Mesodermal cell (in vitro differentiated cells): Measurements from ENCODE around the gene PRICKLE1.

Source experiments
- H3K27ac ChIP-seq: 2 replicates; pipeline ENCODE4 v1.7.0; 2013; ENCODE audit warnings: mild to moderate bottlenecking, low read depth, low read length, moderate library complexity; ENCODE audit not compliant: severe bottlenecking
- H3K36me3 ChIP-seq: 2 replicates; pipeline ENCODE4 v1.7.1; 2013; ENCODE audit warnings: mild to moderate bottlenecking, low read length, moderate library complexity; ENCODE audit not compliant: control insufficient read depth, insufficient read depth
- H3K4me1 ChIP-seq: one replicate; pipeline ENCODE4 v1.7.1; 2013; ENCODE audit warnings: mild to moderate bottlenecking, low read length; ENCODE audit not compliant: insufficient read depth, control insufficient read depth, poor library complexity, severe bottlenecking
- H3K4me3 ChIP-seq: 2 replicates; pipeline ENCODE4 v1.7.0; 2013; ENCODE audit warnings: low read length, control low read depth, mild to moderate bottlenecking; ENCODE audit not compliant: insufficient read depth, poor library complexity, severe bottlenecking; ENCODE audit errors: extremely low read depth
- H3K9me3 ChIP-seq: 2 replicates; pipeline ENCODE4 v1.7.1; 2013; ENCODE audit warnings: mild to moderate bottlenecking, low read length, moderate library complexity; ENCODE audit not compliant: control insufficient read depth
- WGBS, 2 experiments: methylation state at CpG; one replicate each; pipeline ENCODE4 v1.1.5; 2013; ENCODE audit warnings: missing lambda C conversion rate in 2 of 2; ENCODE audit not compliant: insufficient coverage in 2 of 2; 5-methylcytosine and 5-hydroxymethylcytosine counted together

Gene PRICKLE1

DNA sequence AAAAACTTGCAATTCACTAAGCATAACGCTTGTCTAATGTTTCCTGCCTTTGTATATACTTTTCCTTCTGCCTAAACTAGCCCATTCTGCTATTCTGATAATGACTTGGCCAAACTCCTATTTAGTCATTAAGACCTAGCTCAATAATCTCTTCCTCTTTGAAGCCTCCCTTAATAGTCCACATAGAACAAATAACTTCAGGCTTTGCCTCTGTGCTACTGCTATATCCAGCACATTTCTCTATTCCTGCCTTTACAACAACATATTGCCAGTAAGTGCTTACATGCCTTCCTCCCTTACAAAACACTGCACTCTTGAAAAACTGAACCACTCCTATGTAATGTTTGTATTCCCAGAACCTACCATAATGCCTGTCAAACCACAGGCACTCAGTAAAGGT is 13.8 kb downstream of the PRICKLE1 start:
- H3K9me3 ChIP-seq = no peaks in the 10 kb centered on the region
- H3K4me3 ChIP-seq = no peak overlapping the region
- WGBS, 2 experiments = 91 to 100% methylated on average over 1 of the region's 1 CpG
- H3K4me1 ChIP-seq = no peaks in the 10 kb centered on the region
- H3K36me3 ChIP-seq = no peaks in the 10 kb centered on the region
- no peak overlapping the region for H3K27ac ChIP-seq

DNA sequence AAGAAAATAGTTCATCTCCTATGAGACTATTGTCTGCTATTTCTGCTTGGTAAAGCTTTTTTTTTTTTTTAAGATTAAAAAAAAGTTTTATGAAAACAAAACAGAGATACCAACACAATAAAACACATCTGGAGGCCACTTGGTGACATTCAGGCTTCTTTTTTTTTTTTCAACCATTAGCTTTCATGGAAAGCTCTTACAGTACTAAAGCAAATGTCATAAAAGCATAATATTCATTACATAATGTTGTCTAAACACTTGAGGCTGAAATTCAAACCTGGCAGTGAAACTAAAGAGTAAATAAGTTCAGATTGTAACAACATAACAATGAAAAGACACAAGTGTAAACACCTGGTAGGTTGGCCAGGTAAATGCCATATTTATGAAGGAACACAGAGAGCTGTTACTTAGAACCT is 14.7 kb downstream of the PRICKLE1 start:
- Histone ChIP-seq H3K9me3 (no peaks in the 10 kb centered on the region), H3K27ac (no peak overlapping the region), H3K4me1 (no peaks in the 10 kb centered on the region), H3K36me3 (no peaks in the 10 kb centered on the region), H3K4me3 (no peak overlapping the region)

DNA sequence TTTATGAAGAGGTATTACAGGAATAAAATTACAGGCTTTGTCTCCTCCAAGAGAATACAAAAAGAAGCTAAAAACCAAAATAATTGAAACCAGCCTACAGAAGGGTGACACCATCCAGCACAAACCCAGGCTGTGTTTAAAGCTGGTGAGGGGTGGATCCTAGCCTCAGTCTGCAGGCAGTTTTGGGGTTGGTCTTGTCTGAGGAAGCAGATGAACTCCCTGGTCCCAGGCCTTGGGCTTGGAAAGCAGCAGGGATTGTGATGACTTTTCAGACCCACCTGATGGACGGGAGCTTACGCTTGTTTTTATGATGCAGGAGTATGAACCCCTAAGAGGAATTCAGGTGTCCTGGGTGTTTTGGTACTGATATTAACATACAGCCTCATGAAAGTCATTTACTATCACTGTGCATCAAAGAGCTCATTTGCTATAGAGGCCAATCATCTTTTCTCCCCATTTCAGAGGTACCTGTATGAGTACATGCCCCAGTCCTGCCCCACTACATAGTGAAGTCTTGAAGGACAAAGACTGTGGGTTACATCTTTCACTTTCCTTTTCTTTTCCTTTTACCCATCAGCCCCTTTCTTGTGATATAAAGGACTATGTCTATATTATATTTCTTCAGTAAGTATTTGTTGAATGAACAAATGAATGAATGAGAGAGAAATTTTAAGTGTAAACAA is 18.1 kb downstream of the PRICKLE1 start:
- WGBS, 2 experiments = 80% methylated on average over 1 of the region's 2 CpGs; no CpG with 5 or more reads in 1 of the 2 experiments
- H3K4me1 ChIP-seq = no peaks in the 10 kb centered on the region
- H3K36me3 ChIP-seq = no peaks in the 10 kb centered on the region
- H3K9me3 ChIP-seq = no peaks in the 10 kb centered on the region
- H3K4me3 ChIP-seq = no peak overlapping the region
- no peak overlapping the region for H3K27ac ChIP-seq

DNA sequence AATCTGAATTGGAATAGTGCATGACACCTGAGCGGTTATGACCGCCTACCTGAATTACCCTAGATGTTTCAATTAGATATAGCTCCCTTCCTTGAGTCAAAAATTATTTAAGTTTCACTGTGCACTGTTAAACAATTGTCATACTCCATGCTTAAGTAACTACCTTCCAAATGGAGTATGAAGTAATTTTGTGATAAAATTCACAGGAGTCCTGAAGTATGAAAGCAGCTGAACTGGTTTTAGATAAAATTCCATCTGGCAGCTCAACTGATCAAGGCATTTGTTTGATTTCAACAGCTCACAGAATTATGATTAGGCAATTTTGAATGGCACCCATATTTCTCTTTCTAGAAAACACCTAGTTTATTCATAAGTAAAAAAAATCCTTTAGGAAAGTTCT is 19.5 kb downstream of the PRICKLE1 start:
- no peaks in the 10 kb centered on the region for H3K4me1 ChIP-seq
- H3K4me3 ChIP-seq = no peak overlapping the region
- no peaks in the 10 kb centered on the region for H3K36me3 ChIP-seq
- no peak overlapping the region for H3K27ac ChIP-seq
- no peaks in the 10 kb centered on the region for H3K9me3 ChIP-seq
- WGBS, 2 experiments = 85 to 100% methylated on average over 2 of the region's 2 CpGs

DNA sequence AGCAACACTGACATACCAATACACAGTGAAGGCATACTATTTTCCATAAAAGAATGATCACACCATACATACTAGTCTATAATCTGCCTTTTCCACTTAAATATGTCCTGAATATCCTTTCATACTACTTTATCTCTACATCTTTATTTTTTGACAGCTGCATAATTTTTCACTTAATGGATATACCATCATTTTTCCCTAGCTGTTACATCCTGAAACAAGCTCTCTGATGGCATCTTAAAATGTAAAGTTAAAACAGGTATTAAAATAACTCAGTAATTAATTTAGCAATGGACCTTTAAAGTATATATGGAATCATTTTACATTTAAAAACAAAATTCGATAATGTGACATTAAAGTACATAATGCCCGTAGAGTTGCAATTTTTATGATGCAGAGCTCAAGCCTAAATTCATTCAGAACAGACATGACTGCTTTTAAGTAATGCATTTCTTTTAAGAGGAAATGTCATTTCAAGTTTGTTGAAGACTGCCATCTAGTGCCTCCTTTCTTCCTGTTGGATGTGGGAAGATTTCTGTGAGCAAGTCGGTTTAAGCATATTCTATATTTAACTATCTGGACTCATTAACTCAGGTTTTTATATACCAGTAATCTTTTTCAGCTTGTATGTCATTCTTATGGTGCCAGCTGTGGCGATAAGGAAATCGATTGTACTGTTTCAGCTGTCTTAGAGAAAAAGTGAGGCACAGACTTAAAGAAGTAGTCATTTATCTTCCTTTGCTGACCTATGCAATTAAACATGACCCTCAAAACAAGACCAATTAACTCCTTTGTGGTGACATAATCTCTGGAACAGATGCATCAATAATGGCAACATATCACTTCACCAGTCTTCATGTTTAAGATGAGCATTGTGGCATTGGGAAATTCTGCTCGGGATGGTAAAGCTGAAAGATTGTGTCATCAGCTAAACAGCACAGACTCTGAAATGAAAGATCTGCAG is 20.3 kb downstream of the PRICKLE1 start:
- WGBS, 2 experiments = 63 to 100% methylated on average over 1 to 3 of the region's 6 CpGs
- H3K4me1 ChIP-seq = no peaks in the 10 kb centered on the region
- H3K27ac ChIP-seq = no peak overlapping the region
- no peaks in the 10 kb centered on the region for H3K36me3 ChIP-seq
- no peaks in the 10 kb centered on the region for H3K9me3 ChIP-seq
- no peak overlapping the region for H3K4me3 ChIP-seq

DNA sequence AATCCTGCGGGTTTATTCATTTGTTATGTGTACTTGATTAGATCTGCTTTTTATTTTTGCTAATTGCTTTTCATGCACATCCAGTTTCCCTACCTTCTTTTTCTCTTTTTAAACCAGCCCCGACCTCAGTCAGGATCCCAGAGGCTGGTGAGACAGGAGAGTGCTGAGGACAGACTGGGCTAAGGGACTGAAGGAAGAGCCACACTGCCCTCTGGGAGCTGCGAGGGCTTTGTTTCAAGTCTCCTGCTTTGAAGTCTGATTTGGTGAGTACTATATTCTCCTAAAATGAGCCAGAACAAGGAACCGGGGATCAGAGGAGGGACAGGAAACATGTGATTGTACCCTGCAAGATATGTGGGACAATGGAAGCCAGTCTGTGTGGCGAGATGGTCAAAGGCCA is 23.9 kb downstream of the PRICKLE1 start:
- 40 to 47% methylated on average over 2 to 4 of the region's 5 CpGs for WGBS, 2 experiments
- Histone ChIP-seq H3K36me3 (peaks cover 4% of the 10 kb centered on the region), H3K4me3 (no peak overlapping the region), H3K4me1 (no peaks in the 10 kb centered on the region), H3K9me3 (no peaks in the 10 kb centered on the region), H3K27ac (no peak overlapping the region)

DNA sequence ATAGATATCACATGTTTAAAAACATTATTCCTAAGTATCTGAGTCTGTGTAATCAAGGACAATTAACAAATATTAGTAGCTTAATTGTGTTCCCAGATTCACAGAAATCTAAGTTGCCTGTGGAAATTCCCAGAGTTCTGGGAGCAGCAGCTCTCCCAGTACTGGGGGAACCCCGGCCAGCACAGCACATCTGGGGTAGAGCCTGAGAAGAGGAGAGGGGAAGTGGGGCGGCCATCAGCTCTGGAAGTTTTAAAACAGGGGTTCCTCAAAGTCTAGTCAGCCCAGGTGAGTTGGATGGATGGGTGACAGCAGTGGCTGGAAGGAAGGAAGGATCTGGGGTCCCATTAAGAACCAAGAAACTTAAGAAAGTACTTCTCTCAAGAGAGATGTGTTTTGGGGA is 24.6 kb downstream of the PRICKLE1 start:
- no peaks in the 10 kb centered on the region for H3K9me3 ChIP-seq

DNA sequence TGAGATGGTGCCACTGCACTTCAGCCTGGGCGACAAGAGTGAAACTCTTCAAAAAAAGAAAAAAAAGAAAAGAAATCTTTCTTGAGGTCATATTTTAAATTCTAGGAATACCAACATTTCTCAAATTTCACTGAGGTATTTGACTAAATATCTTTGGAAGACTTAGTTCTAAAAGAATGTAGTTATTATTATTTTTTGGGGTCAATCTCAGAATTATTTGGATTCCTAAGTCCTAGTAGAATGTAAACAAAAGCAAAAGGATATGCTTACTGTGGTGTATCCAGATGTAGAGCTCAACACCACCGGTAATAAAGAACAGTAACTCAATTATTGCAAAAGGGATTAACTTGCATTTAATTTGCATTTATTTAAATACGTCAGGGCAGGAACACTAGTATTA is 25.0 kb downstream of the PRICKLE1 start:
- Histone ChIP-seq H3K9me3 (no peaks in the 10 kb centered on the region), H3K4me1 (no peaks in the 10 kb centered on the region), H3K4me3 (no peak overlapping the region), H3K36me3 (peaks cover 4% of the 10 kb centered on the region), H3K27ac (no peak overlapping the region)
- no CpG with 5 or more reads among the region's 3 CpGs for whole genome bisulfite sequencing, 2 experiments

More for the DNA sequence above, 24.6 kb downstream of the PRICKLE1 start:
- Histone ChIP-seq H3K27ac (no peak overlapping the region), H3K36me3 (peaks cover 4% of the 10 kb centered on the region), H3K4me1 (no peaks in the 10 kb centered on the region), H3K4me3 (no peak overlapping the region)
- 88 to 92% methylated on average over 1 to 2 of the region's 2 CpGs for WGBS, 2 experiments

DNA sequence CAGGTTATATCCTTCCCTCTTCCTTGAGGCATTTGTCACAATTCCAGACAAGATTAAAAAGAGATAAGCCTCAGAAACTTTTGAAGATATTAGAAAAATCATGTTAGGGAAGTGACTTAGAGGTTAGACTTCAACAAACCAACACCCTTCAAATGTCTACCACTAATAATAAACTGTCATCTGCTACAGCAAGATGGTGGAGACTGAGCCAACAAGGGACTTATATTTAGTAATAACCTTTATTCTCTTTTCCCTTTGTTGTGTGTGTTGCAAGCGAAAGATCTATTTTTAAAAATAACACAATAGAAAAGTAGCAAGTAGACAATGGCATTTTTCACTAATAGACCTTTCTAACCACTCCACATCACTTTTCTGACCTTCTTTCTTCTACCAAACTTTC is 28.6 kb downstream of the PRICKLE1 start:
- no CpG with 5 or more reads among the region's 1 CpG for WGBS, 2 experiments
- no peak overlapping the region for H3K4me3 ChIP-seq

DNA sequence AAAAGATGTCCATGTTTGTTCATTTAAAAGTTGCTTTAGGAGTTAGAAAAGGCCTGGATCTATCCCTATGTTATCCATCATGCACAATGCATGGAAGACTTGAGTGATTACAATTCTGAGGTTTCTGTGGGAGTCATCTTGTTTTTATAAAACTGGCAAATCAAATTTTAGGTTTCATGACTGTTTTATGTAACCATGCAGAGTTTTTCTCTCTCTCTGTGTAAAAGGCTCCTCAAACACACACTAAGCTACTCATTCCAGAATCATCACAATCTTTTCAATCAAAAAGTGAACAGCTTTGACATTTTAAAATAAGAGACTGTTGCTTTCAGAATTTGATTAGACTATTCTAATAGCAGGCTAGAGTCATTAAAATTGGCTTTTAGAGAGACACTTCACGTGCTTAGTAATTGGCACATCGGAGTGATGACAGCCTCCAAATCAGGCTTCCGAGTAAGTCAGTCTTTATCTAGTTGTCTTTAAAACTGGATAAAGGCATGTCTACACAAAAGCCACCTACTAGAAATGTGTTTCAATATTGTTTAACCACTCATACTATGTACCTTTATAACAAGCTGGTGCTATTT is 31.9 kb downstream of the PRICKLE1 start:
- Histone ChIP-seq H3K4me3 (no peak overlapping the region), H3K36me3 (no peaks in the 10 kb centered on the region), H3K9me3 (no peaks in the 10 kb centered on the region), H3K27ac (no peak overlapping the region), H3K4me1 (no peaks in the 10 kb centered on the region)
- 70 to 90% methylated on average over 2 to 3 of the region's 3 CpGs for WGBS, 2 experiments

More for the DNA sequence above, 28.6 kb downstream of the PRICKLE1 start:
- H3K4me1 ChIP-seq = no peaks in the 10 kb centered on the region
- no peak overlapping the region for H3K27ac ChIP-seq
- H3K9me3 ChIP-seq = no peaks in the 10 kb centered on the region
- peaks cover 4% of the 10 kb centered on the region for H3K36me3 ChIP-seq
